T-helper 17 cell (primary cell): ENCODE data around the gene SLC2A1. TPM values are rescaled to one million over a fixed set of nuclear protein-coding genes. Genes with fewer than 3 reads are reported as not detected.
"Not testable (repeated sequence)": the region's sequence is repeated elsewhere in the genome, so short reads cannot be mapped to it uniquely, and the experiment has no call there.

Source experiments
- ATAC-seq: fragments of 150-1000 bp; cut with Tn5 transposase; 2 replicates; pipeline ENCODE4 v1.10.0; 2021; ENCODE audit warnings: mild to moderate bottlenecking, moderate library complexity
- DNase-seq, 3 donors: peaks; one replicate each; pipeline versions ENCODE4 v3.0.0 to v3.0.0-alpha.2; 2020 to 2021
- H3K9me3 ChIP-seq: one replicate; pipeline ENCODE4 v1.7.0; 2013; ENCODE audit warnings: low read length, mild to moderate bottlenecking; ENCODE audit not compliant: control insufficient read depth, poor library complexity, severe bottlenecking
- H3K27ac Mint-ChIP-seq: one replicate; pipeline ENCODE4 v1.8.0; 2022; ENCODE audit warnings: mild to moderate bottlenecking, moderate library complexity, mixed read lengths
- H3K27me3 Mint-ChIP-seq: one replicate; pipeline ENCODE4 v1.8.0; 2022; ENCODE audit warnings: mixed read lengths
- H3K36me3 Mint-ChIP-seq: one replicate; pipeline ENCODE4 v1.8.0; 2022; ENCODE audit warnings: low read depth, mixed read lengths
- H3K4me1 Mint-ChIP-seq: one replicate; pipeline ENCODE4 v1.8.0; 2022; ENCODE audit warnings: mild to moderate bottlenecking, mixed read lengths
- H3K4me3 Mint-ChIP-seq: one replicate; pipeline ENCODE4 v1.8.0; 2022; ENCODE audit warnings: mild to moderate bottlenecking, moderate library complexity, mixed read lengths
- total RNA-seq, 4 donors: library from RNA in 2 of 4; stranded (reverse) in 2 of 4; gene quantifications; one replicate each; pipeline ENCODE4 v1.2.3 and lab custom pipeline; 2022 to 2026

SLC2A1 gene
- total RNA-seq, 2 donors from 2014 or later, result 63.7 to 79.0 TPM

- peak overlapping the region; percentile 97 for H3K4me3 Mint-ChIP-seq
- H3K27ac Mint-ChIP-seq, result peak overlapping the region; percentile 95
- no peaks in the 10 kb centered on the region for H3K9me3 ChIP-seq
- DNase-seq, result peak in 1 of 3 donors; percentile 34
- no peaks in the 10 kb centered on the region for H3K27me3 Mint-ChIP-seq
- H3K36me3 Mint-ChIP-seq, result peaks cover 7% of the 10 kb centered on the region
- peaks cover 26% of the 10 kb centered on the region for H3K4me1 Mint-ChIP-seq
- ATAC-seq, result peak; percentile 44
Measured at GRCh38 chr1:42922687-42923366, 35.8 kb downstream of the SLC2A1 start.

GRCh38 chr1:42921769-42922168 is 36.9 kb downstream of the SLC2A1 start:
- ATAC-seq (no peak), DNase-seq (no peak)
- H3K9me3 ChIP-seq, result no peaks in the 10 kb centered on the region
- no peak overlapping the region for H3K4me3 Mint-ChIP-seq
- no peak overlapping the region for H3K27ac Mint-ChIP-seq
- no peaks in the 10 kb centered on the region for H3K27me3 Mint-ChIP-seq
- peaks cover 26% of the 10 kb centered on the region for H3K4me1 Mint-ChIP-seq
- peaks cover 3% of the 10 kb centered on the region for H3K36me3 Mint-ChIP-seq

DNA sequence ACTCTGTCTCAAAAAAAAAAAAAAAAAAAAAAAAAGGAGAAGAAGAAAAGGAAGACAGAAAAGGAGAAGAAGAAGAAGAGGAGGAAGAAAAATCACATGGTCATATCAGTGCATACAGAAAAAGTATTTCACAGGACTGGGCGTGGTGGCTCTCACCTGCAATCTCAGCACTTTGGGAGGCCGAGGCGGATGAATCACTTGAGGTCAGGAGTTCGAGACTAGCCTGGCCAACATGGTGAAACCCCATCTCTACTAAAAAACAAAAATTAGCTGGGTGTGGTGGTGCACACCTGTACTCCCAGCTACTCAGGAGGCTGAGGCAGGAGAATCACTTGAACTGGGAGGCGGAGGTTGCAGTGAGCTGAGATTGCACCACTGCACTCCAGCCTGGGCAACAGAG is 39.0 kb downstream of the SLC2A1 start:
- DNase-seq, H3K9me3 ChIP-seq, ATAC-seq, H3K27me3 Mint-ChIP-seq, H3K27ac Mint-ChIP-seq, H3K36me3 Mint-ChIP-seq, H3K4me3 Mint-ChIP-seq: not testable (repeated sequence)
- H3K4me1 Mint-ChIP-seq, result peaks cover 17% of the 10 kb centered on the region

DNA sequence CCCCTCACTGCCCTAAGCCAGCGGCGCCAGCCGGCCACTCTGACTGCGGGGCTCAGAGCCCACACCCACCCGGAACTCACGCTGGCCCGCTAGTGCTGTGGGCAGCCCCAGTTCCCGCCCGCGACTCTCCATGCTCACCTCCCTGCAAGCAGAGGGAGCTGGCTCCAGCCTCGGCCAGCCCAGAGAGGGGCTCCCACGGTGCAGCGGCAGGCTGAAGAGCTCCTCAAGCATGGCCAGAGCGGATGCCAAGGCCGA is 41.5 kb downstream of the SLC2A1 start:
- H3K36me3 Mint-ChIP-seq, result no peaks in the 10 kb centered on the region
- no peaks in the 10 kb centered on the region for H3K9me3 ChIP-seq
- no peak overlapping the region for H3K4me3 Mint-ChIP-seq
- H3K4me1 Mint-ChIP-seq, result peaks cover 3% of the 10 kb centered on the region
- H3K27ac Mint-ChIP-seq, result no peak overlapping the region
- ATAC-seq (no peak), DNase-seq (no peak)
- H3K27me3 Mint-ChIP-seq, result peaks cover 5% of the 10 kb centered on the region

DNA sequence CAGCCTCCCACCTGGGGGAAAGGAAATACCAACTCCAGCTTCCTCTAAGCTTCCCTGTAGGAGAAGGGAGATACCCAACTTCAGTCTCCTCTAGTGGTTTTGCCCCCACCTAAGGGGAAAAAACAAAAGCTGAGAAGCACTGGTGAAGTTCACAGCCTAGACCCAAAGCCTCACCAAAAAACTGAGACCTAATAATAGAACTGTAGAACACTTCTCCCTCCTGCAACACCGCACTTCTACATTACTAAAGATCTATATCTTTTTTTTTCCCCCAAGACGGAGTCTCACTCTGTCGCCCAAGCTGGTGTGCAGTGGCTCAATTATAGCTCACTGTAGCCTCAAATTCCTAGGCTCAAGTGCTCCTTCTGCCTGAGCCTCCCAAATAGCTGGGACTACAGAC is 43.2 kb downstream of the SLC2A1 start:
- DNase-seq, result no peak
- no peak for ATAC-seq
- H3K4me1 Mint-ChIP-seq, result peaks cover 3% of the 10 kb centered on the region
- no peaks in the 10 kb centered on the region for H3K9me3 ChIP-seq
- H3K36me3 Mint-ChIP-seq, result no peaks in the 10 kb centered on the region
- no peak overlapping the region for H3K4me3 Mint-ChIP-seq
- H3K27me3 Mint-ChIP-seq, result peaks cover 5% of the 10 kb centered on the region
- no peak overlapping the region for H3K27ac Mint-ChIP-seq

GRCh38 chr1:42914092-42914627 is 44.5 kb downstream of the SLC2A1 start:
- ATAC-seq, result no peak
- no peak overlapping the region for H3K4me3 Mint-ChIP-seq

DNA sequence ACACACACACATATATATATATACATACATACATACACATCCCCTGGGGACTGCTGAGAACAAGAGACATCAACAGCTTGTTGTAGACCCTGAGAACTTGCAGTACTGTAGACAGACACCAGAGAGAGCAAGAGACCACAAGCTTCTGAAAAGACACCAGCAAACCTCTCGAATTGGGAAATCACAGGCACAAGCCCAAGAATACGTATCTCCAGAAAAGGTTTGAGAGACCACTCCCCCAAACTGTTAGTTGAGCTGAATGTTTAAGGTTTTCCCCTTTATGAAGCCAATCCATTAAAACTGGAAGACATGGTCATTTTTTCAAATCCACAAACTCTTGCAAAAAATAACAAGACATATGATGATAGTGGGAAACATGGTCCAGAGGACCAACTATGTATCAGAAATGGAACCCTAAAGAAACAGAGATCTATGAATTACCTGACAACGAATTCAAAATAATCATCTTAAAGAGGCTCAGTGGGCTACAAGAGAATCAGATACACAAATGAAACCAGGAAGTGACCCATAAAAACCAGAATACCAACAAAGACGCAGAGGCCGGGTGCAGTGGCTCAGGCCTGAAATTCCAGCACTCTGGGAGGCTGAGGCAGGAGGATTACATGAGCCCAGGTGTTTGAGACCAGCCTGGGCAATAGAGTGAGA is 45.1 kb downstream of the SLC2A1 start:
- H3K4me3 Mint-ChIP-seq, result no peak overlapping the region
- peaks cover 3% of the 10 kb centered on the region for H3K4me1 Mint-ChIP-seq
- no peaks in the 10 kb centered on the region for H3K9me3 ChIP-seq
- peaks cover 11% of the 10 kb centered on the region for H3K27me3 Mint-ChIP-seq
- ATAC-seq (peak; percentile 91), DNase-seq (peak in 1 of 3 donors; percentile 54)
- no peaks in the 10 kb centered on the region for H3K36me3 Mint-ChIP-seq
- H3K27ac Mint-ChIP-seq, result no peak overlapping the region

More at GRCh38 chr1:42914092-42914627, 44.5 kb downstream of the SLC2A1 start:
- no peak overlapping the region for H3K27ac Mint-ChIP-seq
- H3K36me3 Mint-ChIP-seq, result no peaks in the 10 kb centered on the region
- H3K9me3 ChIP-seq, result no peaks in the 10 kb centered on the region
- peaks cover 3% of the 10 kb centered on the region for H3K4me1 Mint-ChIP-seq
- no peak for DNase-seq
- H3K27me3 Mint-ChIP-seq, result peaks cover 6% of the 10 kb centered on the region

DNA sequence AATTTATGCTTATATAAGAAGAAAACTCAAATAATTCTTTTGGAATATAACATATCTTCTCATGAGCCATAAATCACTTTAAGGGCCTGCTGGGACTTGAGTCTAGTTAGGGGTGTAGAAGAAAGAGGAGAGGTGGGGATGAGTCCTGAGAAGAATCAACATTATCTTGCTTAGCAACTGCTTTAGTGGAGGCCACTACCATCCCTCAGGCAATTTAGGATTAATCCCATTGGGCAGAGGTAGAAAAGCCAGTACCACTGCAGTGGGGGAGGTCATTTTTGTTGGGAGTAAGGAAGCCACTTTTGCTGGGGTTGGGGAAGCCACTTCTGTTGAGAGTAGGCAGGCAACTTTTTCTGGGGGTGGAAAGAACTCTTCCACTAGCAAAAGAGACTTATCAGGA is 47.7 kb downstream of the SLC2A1 start:
- no peak for ATAC-seq
- Mint-ChIP-seq H3K36me3 (no peaks in the 10 kb centered on the region), H3K27me3 (peaks cover 11% of the 10 kb centered on the region), H3K27ac (no peak overlapping the region), H3K4me3 (no peak overlapping the region), H3K4me1 (peaks cover 5% of the 10 kb centered on the region)
- DNase-seq, result no peak
- no peaks in the 10 kb centered on the region for H3K9me3 ChIP-seq

GRCh38 chr1:42908046-42908445 is 50.6 kb downstream of the SLC2A1 start:
- no peaks in the 10 kb centered on the region for H3K9me3 ChIP-seq
- H3K4me3 Mint-ChIP-seq, result no peak overlapping the region
- peaks cover 6% of the 10 kb centered on the region for H3K27me3 Mint-ChIP-seq
- ATAC-seq, result no peak
- peaks cover 3% of the 10 kb centered on the region for H3K4me1 Mint-ChIP-seq
- H3K27ac Mint-ChIP-seq, result no peak overlapping the region
- DNase-seq, result no peak
- H3K36me3 Mint-ChIP-seq, result no peaks in the 10 kb centered on the region

- Mint-ChIP-seq H3K27ac (no peak overlapping the region), H3K36me3 (no peaks in the 10 kb centered on the region), H3K27me3 (peaks cover 23% of the 10 kb centered on the region), H3K4me1 (peaks cover 4% of the 10 kb centered on the region), H3K4me3 (no peak overlapping the region)
- H3K9me3 ChIP-seq, result no peaks in the 10 kb centered on the region
- ATAC-seq (no peak), DNase-seq (no peak)
Measured at GRCh38 chr1:42904434-42904833, 54.2 kb downstream of the SLC2A1 start.

DNA sequence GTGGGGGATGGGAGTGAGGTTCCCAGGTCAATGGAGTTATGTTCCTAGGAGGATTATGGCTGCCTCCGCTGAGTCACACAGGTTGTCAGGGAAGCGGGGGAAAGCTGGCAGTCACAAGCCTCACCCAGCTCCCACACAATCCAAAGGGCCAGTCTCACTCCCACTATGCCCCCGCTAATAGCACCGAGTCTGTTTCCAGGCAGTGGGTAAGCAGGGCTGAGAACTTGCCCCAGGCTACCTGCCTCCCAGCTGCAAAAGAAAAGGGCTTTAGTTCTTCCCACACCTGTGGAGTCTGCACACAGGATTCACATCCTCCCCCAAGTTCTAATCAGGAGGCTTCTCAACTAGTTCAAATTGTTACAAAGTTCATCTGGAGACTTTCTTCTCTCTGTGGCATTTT is 58.7 kb downstream of the SLC2A1 start:
- not testable (repeated sequence) for H3K27ac Mint-ChIP-seq

GRCh38 chr1:42891465-42892138 is 67.1 kb downstream of the SLC2A1 start:
- DNase-seq (no peak), ATAC-seq (no peak)
- no peaks in the 10 kb centered on the region for H3K4me1 Mint-ChIP-seq
- peaks cover 4% of the 10 kb centered on the region for H3K27me3 Mint-ChIP-seq
- peak overlapping the region; percentile 57 for H3K27ac Mint-ChIP-seq
- H3K36me3 Mint-ChIP-seq, result no peaks in the 10 kb centered on the region
- no peak overlapping the region for H3K4me3 Mint-ChIP-seq
- H3K9me3 ChIP-seq, result no peaks in the 10 kb centered on the region

More for the DNA sequence above, 58.7 kb downstream of the SLC2A1 start:
- peaks cover 19% of the 10 kb centered on the region for H3K27me3 Mint-ChIP-seq
- not testable (repeated sequence) for H3K36me3 Mint-ChIP-seq, H3K9me3 ChIP-seq, ATAC-seq, H3K4me3 Mint-ChIP-seq, DNase-seq, H3K4me1 Mint-ChIP-seq

DNA sequence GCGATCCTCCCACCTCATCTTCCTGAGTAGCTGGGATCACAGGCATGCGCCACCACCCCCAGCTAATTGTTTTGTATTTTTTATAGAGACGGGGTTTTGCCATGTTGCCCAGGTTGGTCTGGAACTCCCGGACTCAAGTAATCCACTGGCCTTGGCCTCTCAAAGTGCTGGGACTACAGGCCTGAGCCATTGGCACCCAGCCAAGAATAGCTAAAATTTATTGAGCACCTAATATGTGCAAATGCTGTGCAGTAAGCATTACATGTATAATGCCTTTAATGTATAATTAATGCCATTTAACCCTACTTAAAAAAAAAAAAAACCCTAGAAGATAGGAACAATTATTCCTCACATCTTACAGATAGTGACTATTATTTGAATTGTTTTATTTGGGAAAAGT is 69.4 kb downstream of the SLC2A1 start:
- Mint-ChIP-seq H3K4me3 (no peak overlapping the region), H3K27ac (no peak overlapping the region), H3K27me3 (peaks cover 17% of the 10 kb centered on the region), H3K36me3 (no peaks in the 10 kb centered on the region), H3K4me1 (no peaks in the 10 kb centered on the region)
- DNase-seq (no peak), ATAC-seq (no peak)
- no peaks in the 10 kb centered on the region for H3K9me3 ChIP-seq
